ENCODE data around the gene GIT2.

DNA sequence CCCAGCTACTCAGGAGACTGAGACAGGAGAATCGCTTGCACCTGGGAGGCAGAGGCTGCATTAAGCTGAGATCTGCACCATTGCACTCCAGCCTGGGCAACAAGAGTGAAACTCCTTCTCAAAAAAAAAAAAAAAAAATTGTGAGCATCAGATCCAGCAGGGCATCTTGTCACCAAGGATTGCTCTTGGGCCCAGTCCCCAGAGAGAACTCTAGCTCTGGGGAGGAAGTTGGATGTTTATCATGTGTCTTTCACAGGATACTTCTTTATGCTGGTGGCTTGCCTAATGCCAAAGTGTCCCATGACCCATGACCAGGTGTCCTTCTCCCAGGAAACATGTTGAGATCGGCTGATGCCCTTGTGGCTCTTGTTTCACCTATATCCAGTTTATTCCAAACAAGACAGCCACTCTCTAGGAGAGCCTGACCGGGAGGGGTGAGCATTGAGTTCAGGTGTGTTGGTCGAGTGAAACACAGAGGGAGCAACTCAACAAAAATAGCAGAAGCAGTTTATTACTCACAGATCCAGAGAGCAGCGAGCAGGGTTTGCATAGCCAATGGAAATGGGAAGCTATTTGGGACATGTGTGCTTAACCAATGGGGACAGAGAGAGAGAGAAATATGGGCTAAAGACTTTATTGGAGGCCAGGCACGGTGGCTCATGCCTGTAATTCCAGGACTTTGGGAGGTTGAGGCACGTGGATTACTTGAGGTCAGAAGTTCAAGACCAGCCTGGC lies 102.7 kb downstream of the GIT2 start:
- TF ChIP-seq EZH2phosphoT487 (IDR thresholded peaks at IDR 0.05; ENCODE audit: insufficient read depth, low read depth) = no peak
- no peak for TF ChIP-seq EZH2 (IDR thresholded peaks at IDR 0.05; ENCODE audit: insufficient read depth, poor library complexity, severe bottlenecking)
